ENCODE data around the gene RHBG. TPM values are rescaled to one million over a fixed set of nuclear protein-coding genes. Genes with fewer than 3 reads are reported as not detected.
"Not testable (repeated sequence)": the region's sequence is repeated elsewhere in the genome, so short reads cannot be mapped to it uniquely, and the experiment has no call there.

RHBG gene
- total and polyA plus RNA-seq, 2 donors (not counting 3 experiments of a cell fraction or from before 2014, with no cell fraction given), result not detected

- no peak for TF ChIP-seq MYC (IDR thresholded peaks at IDR 0.05; ENCODE audit: low read depth, low read length)
- TF ChIP-seq JUN (IDR thresholded peaks at IDR 0.05; ENCODE audit: borderline replicate concordance, insufficient read depth, insufficient read length, low read depth), result no peak
- TF ChIP-seq CTCF (IDR thresholded peaks at IDR 0.05; ENCODE audit: extremely low read depth in 1 of 2, insufficient read depth in 1 of 2, low read depth in 1 of 2, low read length in 2 of 2), result no peak
- TF ChIP-seq POLR2AphosphoS5 (IDR thresholded peaks at IDR 0.05; ENCODE audit: insufficient read depth, low read depth, low read length), result no peak
- TF ChIP-seq GATA2 (IDR thresholded peaks at IDR 0.05; ENCODE audit: insufficient read depth, insufficient read length, low read depth, low read length), result no peak
- TF ChIP-seq MAX (IDR thresholded peaks at IDR 0.05; ENCODE audit: insufficient read depth, insufficient read length), result no peak
- TF ChIP-seq FOS (IDR thresholded peaks at IDR 0.05; ENCODE audit: borderline replicate concordance, insufficient read depth, low read length), result no peak
- TF ChIP-seq EZH2 (IDR thresholded peaks at IDR 0.05; ENCODE audit: borderline replicate concordance, low read depth, low read length, severe bottlenecking), result no peak
- no peak for TF ChIP-seq POLR2A (IDR thresholded peaks at IDR 0.05; ENCODE audit: low read depth, low read length)
- Histone ChIP-seq H4K20me1 (replicated peaks; ENCODE audit: control insufficient read depth, extremely low read depth, insufficient read depth, low read length) (no peaks in the 10 kb centered on the region), H3K27me3 (ENCODE audit: control insufficient read depth in 2 of 2, insufficient read depth in 2 of 2, low read length in 2 of 2) (peaks cover 23 to 45% of the 10 kb centered on the region in 2 experiments), H3K79me2 (ENCODE audit: control insufficient read depth, insufficient read depth, low read length) (no peaks in the 10 kb centered on the region), H3K4me1 (ENCODE audit: control insufficient read depth, extremely low read depth, insufficient read depth, low read length) (peaks cover 6% of the 10 kb centered on the region), H3K9me1 (replicated peaks; ENCODE audit: control insufficient read depth, extremely low read depth, insufficient read depth, low read length) (no peaks in the 10 kb centered on the region), H3K9ac (replicated peaks; ENCODE audit: extremely low read depth, insufficient read depth, low read length) (no peak overlapping the region), H3K9me3 (replicated peaks; ENCODE audit: control insufficient read depth, insufficient read depth, low read length) (no peaks in the 10 kb centered on the region), H3K4me3 (replicated peaks in 1 of 3; ENCODE audit: insufficient read depth in 1 of 3, low read depth in 1 of 3, low read length in 3 of 3) (no peak overlapping the region), H3K27ac (ENCODE audit: insufficient read depth, low read depth, low read length) (no peak overlapping the region), H2AFZ (ENCODE audit: low read depth, low read length) (no peak overlapping the region), H3K36me3 (ENCODE audit: control insufficient read depth in 2 of 2, extremely low read depth in 1 of 2, insufficient read depth in 2 of 2, low read length in 2 of 2) (no peaks in the 10 kb centered on the region), H3K4me2 (ENCODE audit: insufficient read depth, low read length) (no peak overlapping the region)
- dilution Hi-C loops (cut with MboI; ENCODE audit: extremely low pct_ligation_motif_present, low sequenced_read_pairs), result no loop called here
- no TSS peak for BruUV-seq (replicated peaks)
- FAIRE-seq, result no peak
- no peak for DNase-seq (ENCODE audit: low read depth, low spot score)
- POLR2A ChIA-PET, result no interaction called here
- CTCF ChIA-PET, result interaction anchor here (1.4 kb wide), 1 partner anchor 18 kb away, joined by 6 read pairs; no protein-coding TSS in a partner anchor
- intact Hi-C loops (cut with micrococcal nuclease), result no loop called here
Observed at GRCh38 chr1:156368157-156368658, 803 bp upstream of the RHBG start.

GRCh38 chr1:156369685-156370286 lies 775 bp downstream of the RHBG start:
- H4K20me1 ChIP-seq (replicated peaks; ENCODE audit: control insufficient read depth, extremely low read depth, insufficient read depth, low read length); BruUV-seq (replicated peaks); DNase-seq (ENCODE audit: low read depth, low spot score); H3K9me3 ChIP-seq (replicated peaks; ENCODE audit: control insufficient read depth, insufficient read depth, low read length); H3K4me3 ChIP-seq (replicated peaks in 1 of 3; ENCODE audit: insufficient read depth in 1 of 3, low read depth in 1 of 3, low read length in 3 of 3); H3K4me1 ChIP-seq (ENCODE audit: control insufficient read depth, extremely low read depth, insufficient read depth, low read length); POLR2A ChIA-PET; intact Hi-C loops (cut with micrococcal nuclease); H3K4me2 ChIP-seq (ENCODE audit: insufficient read depth, low read length); H2AFZ ChIP-seq (ENCODE audit: low read depth, low read length); FAIRE-seq; H3K9me1 ChIP-seq (replicated peaks; ENCODE audit: control insufficient read depth, extremely low read depth, insufficient read depth, low read length); H3K27ac ChIP-seq (ENCODE audit: insufficient read depth, low read depth, low read length); H3K9ac ChIP-seq (replicated peaks; ENCODE audit: extremely low read depth, insufficient read depth, low read length); H3K79me2 ChIP-seq (ENCODE audit: control insufficient read depth, insufficient read depth, low read length); H3K36me3 ChIP-seq (ENCODE audit: control insufficient read depth in 2 of 2, extremely low read depth in 1 of 2, insufficient read depth in 2 of 2, low read length in 2 of 2); dilution Hi-C loops (cut with MboI; ENCODE audit: extremely low pct_ligation_motif_present, low sequenced_read_pairs): not testable (repeated sequence)
- CTCF ChIA-PET, result interaction anchor here (0.7 to 1.4 kb wide), 3 partner anchors 16 to 76 kb away, joined by 3 to 6 read pairs (median 5); no protein-coding TSS in a partner anchor
- H3K27me3 ChIP-seq (ENCODE audit: control insufficient read depth in 2 of 2, insufficient read depth in 2 of 2, low read length in 2 of 2), result peaks cover 23 to 45% of the 10 kb centered on the region in 2 experiments

All from endothelial cell of umbilical vein (primary cell).